Esophagus (tissue), 2 donors: ENCODE data around the gene PRADC1. TPM values are rescaled to one million over a fixed set of nuclear protein-coding genes. Genes with fewer than 3 reads are reported as not detected.
A peak's percentile ranks its signal among the peaks of the same experiment; 100 is the strongest.

Experiments
- H3K27ac ChIP-seq, 2 donors: one replicate each; pipeline ENCODE4 v1.5.1; 2013; ENCODE audit warnings: low read depth in 2 of 2, mild to moderate bottlenecking in 2 of 2, inconsistent platforms in 1 of 2, low read length in 1 of 2, moderate library complexity in 1 of 2
- H3K27me3 ChIP-seq, 2 donors: one replicate each; pipeline ENCODE4 v1.6.1; 2013; ENCODE audit warnings: low read length in 2 of 2, control low read depth in 1 of 2, mild to moderate bottlenecking in 1 of 2; ENCODE audit not compliant: insufficient read depth in 2 of 2, control insufficient read depth in 1 of 2
- H3K36me3 ChIP-seq, 2 donors: one replicate each; pipeline ENCODE4 v1.6.1; 2013; ENCODE audit warnings: low read length in 1 of 2; ENCODE audit not compliant: control insufficient read depth in 2 of 2, insufficient read depth in 2 of 2
- H3K4me1 ChIP-seq, 2 donors: one replicate each; pipeline ENCODE4 v1.6.1; 2013; ENCODE audit warnings: low read length in 1 of 2; ENCODE audit not compliant: control insufficient read depth in 2 of 2, insufficient read depth in 2 of 2
- H3K4me3 ChIP-seq, 2 donors: one replicate each; pipeline ENCODE4 v1.5.1; 2013; ENCODE audit warnings: low read length in 2 of 2, mild to moderate bottlenecking in 2 of 2, low read depth in 1 of 2, moderate library complexity in 1 of 2
- H3K9me3 ChIP-seq, 2 donors: one replicate each; pipeline ENCODE4 v1.6.1; 2013; ENCODE audit warnings: mild to moderate bottlenecking in 2 of 2, low read depth in 1 of 2, low read length in 1 of 2, moderate library complexity in 1 of 2; ENCODE audit not compliant: control insufficient read depth in 2 of 2, insufficient read depth in 1 of 2
- WGBS, 2 donors: extraction: QIAGEN DNeasy Blood & Tissue Kit; methylation state at CpG; one replicate each; pipeline ENCODE4 v1.1.7; 2013; 5-methylcytosine and 5-hydroxymethylcytosine counted together
- polyA plus RNA-seq, 2 donors: library from polyadenylated mRNA; stranded (reverse); fragments of 200-250 nt; gene quantifications; one replicate each; pipeline ENCODE4 v1.2.3, GENCODE V29; 2013
- donor health status: healthy with polysubstance abuse.
- donor health status: Bipolar disorder and iron deficiency.

The PRADC1 gene
- polyA plus RNA-seq, 2 donors, result 21.4 to 22.5 TPM

GRCh38 chr2:73254343-73255006, 21.4 kb upstream of the PRADC1 start:
- peak overlapping the region in 1 of 2 donors; percentile 65 for H3K27ac ChIP-seq
- 79 to 86% methylated on average over 7 of the region's 7 CpGs for WGBS, 2 donors
- H3K36me3 ChIP-seq, result peaks cover 15 to 35% of the 10 kb centered on the region in 2 donors
- H3K4me3 ChIP-seq, result no peak overlapping the region
- H3K27me3 ChIP-seq, result no peaks in the 10 kb centered on the region
- H3K9me3 ChIP-seq, result no peaks in the 10 kb centered on the region
- H3K4me1 ChIP-seq, result peaks cover 0 to 2% of the 10 kb centered on the region in 2 donors

GRCh38 chr2:73253901-73254300, 20.9 kb upstream of the PRADC1 start:
- Histone ChIP-seq H3K4me1 (peaks cover 0 to 2% of the 10 kb centered on the region in 2 donors), H3K4me3 (no peak overlapping the region), H3K9me3 (no peaks in the 10 kb centered on the region), H3K27ac (peak overlapping the region in 1 of 2 donors; percentile 65), H3K36me3 (peaks cover 15 to 35% of the 10 kb centered on the region in 2 donors), H3K27me3 (no peaks in the 10 kb centered on the region)
- WGBS, 2 donors, result 80 to 81% methylated on average over 3 of the region's 3 CpGs

GRCh38 chr2:73253400-73253799, 20.4 kb upstream of the PRADC1 start:
- peak overlapping the region in 1 of 2 donors; percentile 54 for H3K27ac ChIP-seq
- peaks cover 15 to 38% of the 10 kb centered on the region in 2 donors for H3K36me3 ChIP-seq
- peaks cover 0 to 2% of the 10 kb centered on the region in 2 donors for H3K4me1 ChIP-seq
- H3K27me3 ChIP-seq, result no peaks in the 10 kb centered on the region
- 68 to 72% methylated on average over 2 of the region's 2 CpGs for WGBS, 2 donors
- no peak overlapping the region for H3K4me3 ChIP-seq
- H3K9me3 ChIP-seq, result no peaks in the 10 kb centered on the region

GRCh38 chr2:73252238-73253027, 19.4 kb upstream of the PRADC1 start:
- Histone ChIP-seq H3K4me1 (peaks cover 0 to 2% of the 10 kb centered on the region in 2 donors), H3K27ac (no peak overlapping the region), H3K4me3 (no peak overlapping the region), H3K9me3 (no peaks in the 10 kb centered on the region), H3K36me3 (peaks cover 23 to 43% of the 10 kb centered on the region in 2 donors), H3K27me3 (no peaks in the 10 kb centered on the region)
- WGBS, 2 donors, result 78 to 85% methylated on average over 17 of the region's 17 CpGs

GRCh38 chr2:73250872-73251846, 18.1 kb upstream of the PRADC1 start:
- H3K4me1 ChIP-seq, result peaks cover 0 to 2% of the 10 kb centered on the region in 2 donors
- no peaks in the 10 kb centered on the region for H3K27me3 ChIP-seq
- peaks cover 23 to 49% of the 10 kb centered on the region in 2 donors for H3K36me3 ChIP-seq
- no peaks in the 10 kb centered on the region for H3K9me3 ChIP-seq
- H3K27ac ChIP-seq, result no peak overlapping the region
- H3K4me3 ChIP-seq, result no peak overlapping the region
- WGBS, 2 donors, result 82 to 88% methylated on average over 17 of the region's 17 CpGs

- H3K27me3 ChIP-seq, result no peaks in the 10 kb centered on the region
- no peak overlapping the region for H3K27ac ChIP-seq
- no peak overlapping the region for H3K4me3 ChIP-seq
- 83 to 87% methylated on average over 9 of the region's 9 CpGs for WGBS, 2 donors
- no peaks in the 10 kb centered on the region for H3K4me1 ChIP-seq
- peaks cover 27 to 53% of the 10 kb centered on the region in 2 donors for H3K36me3 ChIP-seq
- H3K9me3 ChIP-seq, result no peaks in the 10 kb centered on the region
These were observed 16.6 kb upstream of the PRADC1 start for GRCh38 chr2:73249636-73250035.

GRCh38 chr2:73246850-73247249, 13.8 kb upstream of the PRADC1 start:
- H3K4me3 ChIP-seq, result no peak overlapping the region
- H3K9me3 ChIP-seq, result no peaks in the 10 kb centered on the region
- H3K4me1 ChIP-seq, result peaks cover 0 to 2% of the 10 kb centered on the region in 2 donors
- H3K27ac ChIP-seq, result no peak overlapping the region
- no peaks in the 10 kb centered on the region for H3K27me3 ChIP-seq
- H3K36me3 ChIP-seq, result peaks cover 23 to 39% of the 10 kb centered on the region in 2 donors
- WGBS, 2 donors, result 80 to 85% methylated on average over 3 of the region's 3 CpGs

GRCh38 chr2:73244580-73244979, 11.5 kb upstream of the PRADC1 start:
- Histone ChIP-seq H3K27me3 (no peaks in the 10 kb centered on the region), H3K36me3 (peaks cover 21 to 27% of the 10 kb centered on the region in 2 donors), H3K4me3 (no peak overlapping the region), H3K4me1 (peaks cover 0 to 2% of the 10 kb centered on the region in 2 donors), H3K9me3 (no peaks in the 10 kb centered on the region), H3K27ac (no peak overlapping the region)
- 74 to 80% methylated on average over 3 of the region's 3 CpGs for WGBS, 2 donors
